HG02852 (cell line): ENCODE measurements around the gene AUTS2.

Source experiments
- ATAC-seq: cut with Tn5 transposase; IDR thresholded peaks from one replicate; pipeline ENCODE4 v1.9.1; 2021; ENCODE audit warnings: mild to moderate bottlenecking, moderate library complexity; ENCODE audit not compliant: unreplicated experiment

Gene AUTS2

DNA sequence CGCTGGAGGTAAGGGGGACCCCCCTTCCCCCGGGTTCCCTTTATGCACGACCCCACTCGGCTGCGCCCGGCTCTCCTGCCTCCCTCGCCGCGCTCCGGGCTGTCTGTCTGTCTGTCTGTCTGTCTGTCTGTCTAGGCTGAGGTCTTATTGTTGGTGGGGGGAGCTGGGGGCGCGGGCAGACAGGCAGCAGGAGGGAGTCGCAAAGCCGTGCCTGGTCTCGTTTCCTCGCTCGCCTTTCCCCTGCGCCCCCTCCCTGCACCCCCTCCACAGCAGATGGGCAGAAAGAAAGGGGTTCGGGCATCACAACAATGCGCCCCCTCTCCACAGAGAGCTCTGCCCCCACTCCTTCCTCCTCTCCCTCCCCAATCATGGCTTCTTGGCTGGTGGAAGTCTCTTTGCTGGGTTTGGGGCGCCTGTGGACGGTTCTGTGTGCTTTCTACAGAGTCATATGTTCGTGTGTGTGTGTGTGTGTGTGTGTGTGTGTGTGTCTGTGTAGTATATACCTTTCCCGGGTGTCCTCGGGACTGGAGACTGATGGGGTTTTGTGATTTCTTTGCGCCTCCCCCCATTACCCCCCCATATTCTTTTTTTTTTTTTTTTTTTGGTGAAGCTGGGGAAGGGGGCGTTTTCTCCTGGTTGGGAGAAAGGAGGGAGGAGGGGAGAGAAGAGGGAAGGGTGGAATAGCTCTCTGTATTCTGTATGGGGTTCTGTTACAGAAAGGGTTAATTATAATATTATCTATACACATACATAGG is 1.9 kb downstream of the AUTS2 start:
- ATAC-seq, result no peak

DNA sequence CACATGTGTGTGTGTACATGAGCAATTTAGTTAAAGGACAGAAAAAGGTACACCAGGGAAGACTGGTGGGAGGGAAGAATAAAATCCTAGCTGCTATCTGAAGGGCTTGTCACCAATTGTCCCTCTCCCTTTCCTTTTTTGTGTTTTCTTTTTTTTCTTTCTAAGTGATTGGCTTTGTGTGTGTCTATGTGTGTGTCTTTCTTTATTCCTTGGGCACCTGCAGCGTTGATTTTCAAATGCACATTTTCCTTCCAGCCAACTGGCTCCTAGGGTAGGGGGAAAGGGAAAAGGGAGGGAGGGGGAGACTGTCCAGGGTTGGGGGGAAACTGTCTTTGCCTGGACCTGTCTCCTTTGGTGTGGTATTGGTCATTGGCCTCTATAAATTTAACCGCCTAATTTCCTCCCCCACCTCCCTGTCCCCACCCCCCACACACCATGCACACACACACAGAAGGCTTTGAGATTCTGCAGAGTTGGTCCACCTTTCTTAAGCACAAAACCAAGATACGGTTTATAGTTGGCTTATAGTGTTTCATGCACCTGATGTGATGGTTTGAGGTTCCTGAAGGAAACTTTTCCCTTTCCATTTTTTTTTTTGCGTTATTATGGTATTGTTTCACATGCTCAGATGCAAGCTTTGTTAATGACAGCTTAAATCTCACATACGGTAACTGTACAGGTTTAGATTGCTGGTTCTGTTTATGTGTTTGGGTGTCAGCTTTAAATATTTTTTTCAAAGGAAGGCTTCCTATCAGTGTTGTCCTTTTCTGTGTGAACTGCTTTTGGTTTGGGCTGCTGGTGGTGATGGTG is 2.6 kb downstream of the AUTS2 start:
- ATAC-seq, result no peak

DNA sequence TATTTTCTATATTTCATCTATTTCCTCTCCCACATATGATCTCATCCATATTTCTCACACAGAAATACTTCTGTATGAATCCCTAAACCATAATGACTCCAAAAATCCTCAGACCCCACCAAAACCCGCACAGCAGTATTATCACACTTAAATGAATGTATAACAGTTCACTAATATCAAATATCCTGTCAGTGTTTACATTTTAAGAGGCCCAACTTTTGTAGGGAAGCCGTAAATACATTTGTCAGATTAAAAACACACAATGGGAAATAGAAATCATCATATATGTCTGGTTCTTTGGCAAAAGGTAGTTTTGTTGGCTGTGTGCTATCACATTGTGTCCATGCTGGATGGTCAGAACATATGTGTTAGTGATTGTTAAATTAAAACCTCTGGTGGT is 4.2 kb downstream of the AUTS2 start:
- ATAC-seq, result no peak

DNA sequence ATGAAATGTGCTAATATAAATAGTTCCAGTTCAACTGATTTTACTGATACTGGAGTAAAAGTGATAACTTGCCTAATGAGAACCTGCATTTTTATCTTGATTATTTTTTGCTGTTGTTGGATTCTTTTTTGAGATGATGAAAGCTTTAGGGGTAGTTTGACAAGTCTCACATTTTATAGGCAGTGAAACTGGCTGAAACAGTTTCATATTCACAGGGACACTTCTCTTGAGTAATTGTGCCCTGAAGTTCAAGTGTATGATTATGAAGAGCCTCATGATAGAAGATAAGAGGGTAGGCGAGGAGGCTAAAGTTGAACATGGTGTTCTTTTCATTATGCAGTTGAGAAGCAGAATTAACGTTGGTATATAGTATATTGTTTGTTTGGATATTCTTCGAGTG is 5.1 kb downstream of the AUTS2 start:
- no peak for ATAC-seq

DNA sequence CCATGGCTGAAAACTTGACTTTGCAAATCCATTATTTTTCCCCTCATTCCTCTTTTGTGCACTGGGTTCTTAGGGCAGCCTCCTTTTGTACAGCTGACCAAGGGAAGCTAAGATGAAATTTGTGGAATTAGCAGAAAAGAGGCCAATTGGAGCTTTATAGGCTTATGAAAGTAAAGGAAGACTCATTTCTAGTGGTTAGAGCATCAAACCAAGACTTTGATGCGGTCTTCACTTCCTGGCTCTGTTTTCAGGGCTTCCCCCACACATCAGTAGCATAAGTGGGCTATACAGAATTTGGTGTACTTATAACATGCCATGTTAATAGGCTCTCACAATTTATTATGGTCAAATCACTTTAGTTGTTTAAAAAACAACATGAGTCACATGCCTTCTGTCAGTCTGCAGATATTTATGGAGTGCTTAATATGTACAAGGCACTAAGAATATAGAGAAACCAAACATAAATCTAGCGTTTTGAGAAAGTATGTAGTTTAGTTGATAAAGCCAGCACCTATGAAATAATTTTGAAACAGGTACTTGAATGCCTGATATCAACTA is 5.7 kb downstream of the AUTS2 start:
- peak; percentile 87 for ATAC-seq

DNA sequence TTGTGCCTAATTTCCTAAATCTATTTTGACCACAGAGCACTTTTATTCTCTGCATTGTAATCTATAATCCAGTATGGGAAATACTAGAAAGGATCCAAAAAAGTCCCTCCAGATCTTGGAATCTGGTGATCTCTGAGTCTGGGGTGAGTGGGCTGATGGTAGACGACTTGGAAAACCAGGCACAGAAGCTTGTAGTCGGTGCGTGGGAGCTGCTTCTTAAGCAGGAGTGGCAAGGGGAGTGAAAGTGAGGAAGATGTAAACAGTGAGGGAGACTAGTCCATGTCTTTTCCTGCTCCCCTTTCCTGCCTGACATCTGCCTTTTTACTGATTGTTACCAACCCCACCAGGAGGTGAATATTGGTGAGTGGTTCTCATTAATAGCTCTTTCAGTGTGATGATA is 6.8 kb downstream of the AUTS2 start:
- ATAC-seq, result no peak

DNA sequence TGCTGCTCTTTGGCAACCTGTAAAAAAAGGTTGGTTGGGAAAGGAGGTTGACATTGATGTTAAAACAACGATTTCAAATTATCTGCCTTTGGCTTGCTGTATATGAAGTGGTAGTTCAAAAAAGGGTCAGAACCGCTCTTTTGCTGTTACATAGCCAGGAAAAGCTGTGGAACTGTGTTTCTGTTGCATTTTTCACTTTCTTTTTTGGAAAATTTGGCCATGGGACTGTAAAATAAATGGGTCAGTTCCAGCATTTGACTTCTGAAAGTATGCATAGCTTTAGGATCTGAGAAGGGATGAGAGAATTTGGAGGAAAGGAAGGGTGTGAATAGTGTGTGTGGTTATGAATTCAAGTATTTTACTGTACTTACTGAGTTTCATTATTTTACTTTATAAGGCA is 7.3 kb downstream of the AUTS2 start:
- no peak for ATAC-seq

DNA sequence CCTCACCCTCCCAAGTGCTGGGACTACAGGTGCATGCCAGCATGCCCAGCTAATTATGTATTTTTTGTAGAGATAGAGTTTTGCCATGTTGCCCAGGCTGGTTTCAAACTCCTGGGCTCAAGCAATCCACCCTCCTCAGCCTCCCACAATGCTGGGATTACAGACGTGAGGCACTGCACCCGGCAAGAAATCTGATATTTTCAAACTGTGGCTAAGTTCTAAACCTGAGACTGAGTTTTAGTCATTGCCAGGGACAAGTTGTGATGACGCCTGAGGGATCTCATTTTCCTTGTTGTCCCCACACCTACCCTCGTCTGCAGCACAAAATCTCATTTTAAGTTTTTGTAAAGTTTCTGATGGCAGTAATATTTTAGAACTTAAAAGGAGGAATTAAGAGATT is 9.8 kb downstream of the AUTS2 start:
- no peak for ATAC-seq

DNA sequence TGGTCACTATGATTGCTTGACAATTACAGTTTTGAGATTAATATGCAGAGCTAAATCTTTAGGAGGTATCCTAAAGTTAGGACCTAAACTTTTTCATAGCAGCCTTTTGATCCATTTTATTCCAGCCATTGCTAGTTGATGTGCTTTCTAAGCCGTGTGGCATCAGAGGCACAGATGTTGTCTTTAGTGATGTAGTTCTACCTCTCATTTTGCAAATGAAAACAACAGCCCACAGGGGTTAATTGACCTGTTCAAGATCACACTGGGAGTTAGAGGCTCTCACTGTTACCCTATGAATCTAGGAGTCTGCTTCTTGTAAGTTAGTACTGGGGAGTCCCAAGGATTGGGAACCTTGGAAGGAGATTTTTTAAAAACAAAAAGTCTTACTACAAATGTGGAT is 10.6 kb downstream of the AUTS2 start:
- no peak for ATAC-seq

DNA sequence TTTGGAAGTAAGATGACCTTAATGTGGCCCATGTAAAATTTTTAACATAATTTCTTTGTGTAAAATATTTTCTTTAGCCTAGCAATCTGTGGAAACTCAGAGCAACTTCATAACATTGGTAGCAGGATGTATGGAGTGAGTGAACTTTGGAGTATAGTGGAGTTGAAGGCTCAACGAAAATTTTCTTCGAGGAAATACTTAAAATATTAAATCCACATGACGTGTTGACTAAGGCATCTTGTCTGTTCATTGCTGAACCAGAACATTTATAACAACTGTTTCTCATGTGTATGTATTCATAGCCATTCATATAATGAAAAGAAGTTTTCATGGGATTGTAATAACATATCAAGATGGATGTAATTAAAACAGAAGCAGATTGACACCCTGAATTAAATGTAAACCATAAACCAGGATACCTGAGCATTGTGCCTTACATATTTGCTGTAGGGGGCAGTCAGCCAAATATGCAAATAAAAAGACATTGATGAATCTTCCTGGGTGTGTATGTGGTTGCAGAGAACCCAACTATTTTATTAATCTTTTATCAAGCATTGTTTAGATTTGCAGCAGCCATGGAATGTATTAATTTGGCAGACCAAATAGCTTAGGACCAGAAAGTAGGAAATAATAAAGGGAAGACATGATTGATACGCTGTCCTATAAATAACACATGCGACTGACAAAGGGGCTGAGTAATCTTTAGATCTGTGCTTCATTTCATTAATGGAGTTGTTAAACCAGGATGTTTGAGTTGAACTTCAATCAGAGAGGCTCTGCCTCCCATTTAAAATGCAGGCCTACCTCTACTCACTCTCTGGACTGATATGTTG is 11.5 kb downstream of the AUTS2 start:
- ATAC-seq, result no peak

DNA sequence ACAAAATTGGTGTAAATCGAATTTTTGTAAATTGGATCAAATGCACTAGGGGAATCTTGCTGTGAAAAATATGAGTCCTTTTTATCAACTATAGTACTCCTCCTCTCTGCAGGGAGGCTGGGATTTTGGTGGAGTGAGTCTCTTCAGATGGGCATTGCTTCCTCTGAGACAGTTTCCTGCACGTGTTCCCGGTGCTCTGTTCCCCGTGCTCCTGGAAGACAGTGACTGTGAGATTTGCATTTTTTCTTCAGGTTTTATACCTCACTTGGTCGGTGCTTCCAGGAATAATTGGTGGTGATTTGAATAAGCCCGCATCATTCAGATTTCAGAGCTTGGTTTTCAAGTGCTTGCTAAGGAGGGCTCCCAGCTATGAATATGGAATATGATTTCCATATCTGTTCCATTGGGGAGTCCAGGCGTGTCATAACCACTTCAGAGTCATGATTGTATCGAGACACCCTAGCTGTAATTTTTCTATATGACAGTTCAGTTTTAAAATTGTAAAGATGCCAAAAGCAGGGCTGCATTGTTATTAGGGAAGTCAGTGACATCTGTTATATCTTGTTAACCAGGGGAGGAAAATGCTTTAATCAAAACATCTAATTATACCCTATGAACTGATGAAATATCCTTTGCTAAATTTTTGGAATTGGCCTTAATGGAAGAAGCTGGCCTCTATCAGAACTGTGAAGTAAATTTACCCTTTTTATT is 12.3 kb downstream of the AUTS2 start:
- ATAC-seq, result no peak

DNA sequence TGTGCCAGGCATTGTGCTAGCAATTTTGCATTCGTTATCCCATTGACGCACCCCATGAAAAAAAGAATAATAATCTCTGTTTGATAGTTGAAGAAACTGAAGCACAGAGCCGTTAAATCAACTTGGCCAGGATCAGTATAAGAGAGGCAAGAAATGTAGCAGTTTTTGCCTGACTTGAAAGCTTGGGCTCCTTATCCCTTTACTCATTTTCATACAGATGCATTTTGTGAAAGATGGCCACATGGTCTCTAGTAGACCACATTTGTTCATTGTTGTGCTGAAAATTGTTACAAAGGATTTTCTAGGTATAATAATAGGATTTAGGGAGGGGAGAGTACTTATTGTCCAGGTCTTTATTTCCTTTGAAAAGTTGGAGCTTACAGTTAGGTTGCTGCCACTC is 14.7 kb downstream of the AUTS2 start:
- no peak for ATAC-seq

DNA sequence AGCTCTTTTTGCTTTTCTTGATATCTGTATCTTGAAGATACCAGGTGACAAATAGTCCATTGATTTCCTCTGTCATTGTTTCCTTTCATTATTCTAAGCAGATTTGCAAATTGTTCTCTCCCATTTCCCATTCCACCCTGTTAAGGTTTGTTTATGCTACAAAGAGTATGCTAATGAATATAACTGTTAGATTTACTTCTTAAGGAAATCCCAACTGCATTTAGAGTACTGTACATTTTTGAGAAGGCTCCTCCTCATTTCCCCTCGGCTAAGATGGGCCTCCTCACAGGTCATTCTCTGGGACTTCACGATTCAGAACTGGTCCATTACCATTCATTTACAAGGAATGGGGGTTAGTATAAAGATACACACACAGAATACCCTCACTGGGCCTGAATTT is 15.6 kb downstream of the AUTS2 start:
- ATAC-seq, result no peak

DNA sequence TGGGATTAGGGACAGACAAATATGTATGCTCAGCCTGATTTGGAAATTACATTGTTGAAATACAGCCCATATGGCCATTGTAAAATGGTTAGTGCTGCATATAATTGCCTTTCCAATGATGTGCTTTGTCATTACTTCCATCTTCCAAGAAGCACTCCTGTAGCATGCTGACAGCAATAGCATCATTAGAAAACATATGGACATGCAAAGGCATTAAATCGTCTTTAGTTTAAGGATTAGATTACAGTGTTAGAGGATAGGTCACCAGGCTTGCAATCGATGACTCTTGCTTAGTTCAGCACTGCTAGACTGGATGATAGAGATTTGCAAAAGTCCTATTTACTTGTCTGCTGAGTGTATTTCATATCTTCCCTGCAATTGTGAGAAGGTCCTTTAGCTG is 17.4 kb downstream of the AUTS2 start:
- ATAC-seq, result no peak

DNA sequence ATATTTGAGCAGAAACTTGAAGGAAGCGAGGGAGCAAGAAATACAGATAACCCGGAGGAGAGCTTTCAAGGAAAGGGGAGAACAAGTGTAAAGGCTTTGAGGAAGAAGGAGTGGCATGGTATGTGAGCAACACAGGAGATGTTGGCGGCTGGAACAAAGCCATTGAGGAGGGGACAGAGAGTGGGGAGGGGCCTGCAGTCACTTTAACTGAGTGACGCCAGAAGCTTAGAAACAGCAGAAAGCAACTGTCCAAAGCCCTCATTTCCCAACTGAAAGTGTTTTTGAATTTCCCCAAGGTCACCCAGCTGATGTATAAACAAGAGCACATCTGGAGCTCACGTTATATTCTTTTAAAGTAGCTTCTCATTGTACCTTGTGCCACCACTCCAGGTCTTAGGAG is 19.1 kb downstream of the AUTS2 start:
- no peak for ATAC-seq

DNA sequence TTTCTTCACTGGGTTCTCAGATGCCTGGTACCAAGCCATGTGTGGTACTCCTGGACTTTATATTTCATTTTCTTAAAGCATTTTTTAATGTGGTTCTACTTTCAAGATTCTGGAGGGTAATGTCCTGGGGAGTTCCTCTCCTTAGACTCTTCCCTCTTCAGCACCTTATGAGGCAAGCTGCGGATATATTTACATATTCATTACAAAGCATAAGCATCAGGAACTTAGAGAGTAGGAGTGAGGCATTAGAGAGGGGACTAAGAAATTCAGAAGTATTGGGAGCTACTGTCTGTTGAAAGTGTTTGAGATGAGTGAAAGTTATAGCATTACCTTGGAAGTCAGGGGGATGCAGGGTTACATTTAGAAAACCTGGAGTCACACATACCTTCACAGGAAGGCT is 20.8 kb downstream of the AUTS2 start:
- no peak for ATAC-seq

DNA sequence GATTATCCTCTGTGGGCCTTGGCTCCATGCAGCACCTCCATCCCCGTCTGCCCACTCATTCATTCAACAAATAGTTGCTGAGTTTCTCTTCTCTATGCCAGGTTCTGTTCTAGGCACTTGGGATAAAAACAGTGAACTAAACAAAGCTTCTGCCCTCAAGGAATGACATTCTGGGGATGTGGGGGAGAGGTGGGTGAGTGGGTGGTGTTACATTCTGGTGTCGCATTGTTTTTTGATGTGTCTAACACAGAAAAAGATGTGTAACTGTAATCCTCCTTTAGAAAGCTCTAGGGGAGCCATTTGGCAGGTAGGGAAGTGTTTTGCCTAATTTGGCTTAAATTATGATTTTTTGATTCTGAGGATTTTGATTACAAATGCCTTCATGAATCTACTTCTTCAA is 21.4 kb downstream of the AUTS2 start:
- no peak for ATAC-seq

DNA sequence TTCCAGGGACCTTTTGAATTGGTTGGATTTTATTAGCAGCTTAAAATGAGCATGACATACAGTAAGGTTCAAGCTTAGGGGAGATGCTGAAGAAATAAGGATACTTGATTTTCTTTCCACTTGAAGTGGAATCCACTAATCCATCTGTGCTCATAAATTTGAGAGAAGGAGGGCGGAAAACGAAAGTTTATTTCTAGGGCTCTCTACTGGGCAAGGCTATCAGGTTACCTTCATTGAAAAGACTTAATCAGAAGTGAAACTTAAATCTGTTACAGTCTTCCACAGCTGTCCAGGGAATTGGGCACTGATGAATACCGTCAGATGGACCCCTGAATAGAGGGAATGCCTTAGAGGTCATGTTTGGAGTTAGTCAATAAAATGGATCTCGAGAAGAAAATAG is 21.8 kb downstream of the AUTS2 start:
- ATAC-seq, result no peak

DNA sequence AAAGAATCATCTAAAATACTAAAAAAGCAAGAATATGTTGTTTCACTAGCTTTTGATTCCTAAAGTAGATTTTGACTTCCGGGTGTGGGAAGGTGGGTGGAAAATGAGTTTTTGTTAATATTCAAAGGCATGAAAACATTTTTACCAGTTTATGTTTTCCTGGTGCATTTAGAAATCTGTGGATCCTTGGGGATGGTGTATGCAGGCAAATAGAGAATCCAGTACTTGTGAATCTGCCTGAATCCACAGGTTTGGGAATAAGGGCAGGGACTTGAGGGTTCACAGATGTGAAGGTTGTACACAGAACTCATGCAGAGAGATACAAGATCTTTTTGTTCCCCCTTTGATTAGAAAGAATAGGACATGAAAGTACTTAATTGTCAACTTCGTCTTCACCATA is 22.4 kb downstream of the AUTS2 start:
- ATAC-seq, result no peak

DNA sequence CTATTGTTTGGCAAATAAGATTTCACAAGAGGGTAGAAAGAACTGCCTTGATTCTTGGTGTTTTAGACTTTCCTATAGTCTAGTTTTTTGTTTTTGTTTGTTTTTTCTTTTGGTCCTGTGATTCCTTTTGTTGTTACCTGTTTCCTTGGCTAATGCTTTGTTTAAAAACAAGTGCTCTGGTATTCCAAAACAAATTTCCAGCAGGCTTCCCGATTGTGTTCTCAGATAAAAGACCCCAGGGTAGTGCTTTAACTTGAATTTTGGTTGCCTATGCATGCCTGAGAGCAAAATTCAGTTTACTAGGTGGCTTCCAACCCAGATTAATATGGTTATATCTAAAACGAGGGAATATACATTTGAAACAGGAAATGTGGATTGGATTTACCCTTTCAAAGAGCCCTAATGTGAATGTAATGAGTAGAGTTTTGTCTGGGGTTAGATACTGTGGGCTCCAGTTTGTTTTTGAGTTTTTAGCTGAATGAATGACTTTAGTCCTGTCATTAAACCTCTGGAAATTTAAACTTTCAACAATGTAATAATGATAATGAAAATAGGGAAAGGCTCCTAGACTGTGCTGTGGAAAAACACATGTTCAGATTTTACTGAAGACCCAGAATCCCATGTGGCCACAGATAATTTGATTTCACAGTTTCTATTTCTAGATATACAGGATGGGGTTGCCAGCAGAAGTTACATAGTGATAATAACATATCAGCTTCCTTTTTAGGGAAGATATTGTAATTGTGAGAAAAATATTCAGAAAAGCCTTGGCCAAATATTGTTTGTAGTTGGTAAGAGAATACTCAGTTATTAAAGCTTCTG is 23.9 kb downstream of the AUTS2 start:
- no peak for ATAC-seq
